PC-3 (cell line): ENCODE data around the gene TEP1. TPM values are rescaled to one million over a fixed set of nuclear protein-coding genes. Genes with fewer than 3 reads are reported as not detected.

Experiments
- ATAC-seq: fragments of 200-7000 bp; cut with Tn5 transposase; 2 replicates; pipeline ENCODE4 v1.9.1; 2020; ENCODE audit warnings: mild to moderate bottlenecking, moderate library complexity
- BruUV-seq: library from RNA; stranded (reverse); fragments of 400-500 nt; replicated peaks from 2 replicates; lab custom pipeline; 2021; lab: Mats Ljungman, UMichigan
- CTCF ChIA-PET: fragments of 300-600 bp; sonication (Branson Sonifier 250); formaldehyde crosslinking; loops from one replicate; lab custom pipeline; 2022; ENCODE audit warnings: antibody characterized with exemption; lab: Charles Lee
- POLR2A ChIA-PET: fragments of 300-600 bp; sonication (Branson Sonifier 250); formaldehyde crosslinking; loops from one replicate; lab custom pipeline; 2022; ENCODE audit warnings: antibody characterized with exemption; ENCODE audit not compliant: unreplicated experiment; lab: Charles Lee
- DNase-seq: peaks from one replicate; pipeline ENCODE4 v3.0.0-alpha.2; 2015
- H2AFZ ChIP-seq: fragments of 300-600 bp; sonication (generic); 2 replicates; pipeline ENCODE4 v1.6.0; 2016; ENCODE audit warnings: antibody characterized with exemption, low read length
- H3F3A ChIP-seq: fragments of 300-600 bp; sonication (generic); one replicate; pipeline ENCODE4 v1.6.0; 2017; ENCODE audit warnings: antibody characterized with exemption, low read length, control low read depth, mild to moderate bottlenecking; ENCODE audit not compliant: unreplicated experiment
- H3K27ac ChIP-seq: fragments of 300-600 bp; sonication (generic); 2 replicates; pipeline ENCODE4 v1.5.1; 2016; ENCODE audit warnings: mild to moderate bottlenecking, low read length
- H3K27me3 ChIP-seq: fragments of 300-600 bp; sonication (generic); 2 replicates; pipeline ENCODE4 v1.6.1; 2016; ENCODE audit warnings: low read length, mixed read lengths
- H3K36me3 ChIP-seq: fragments of 300-600 bp; sonication (generic); 2 replicates; pipeline ENCODE4 v1.6.1; 2016; ENCODE audit warnings: low read depth, mixed run types, low read length, mixed read lengths
- H3K4me1 ChIP-seq: fragments of 300-600 bp; sonication (generic); 2 replicates; pipeline ENCODE4 v1.5.1; 2016; ENCODE audit warnings: low read length; ENCODE audit not compliant: insufficient read depth
- H3K4me2 ChIP-seq: fragments of 300-600 bp; sonication (generic); 2 replicates; pipeline ENCODE4 v1.6.0; 2016; ENCODE audit warnings: low read length
- H3K4me3 ChIP-seq: fragments of 300-600 bp; sonication (generic); 2 replicates; pipeline ENCODE4 v1.5.1; 2016; ENCODE audit warnings: mild to moderate bottlenecking, low read length, mixed read lengths
- H3K79me2 ChIP-seq: fragments of 300-600 bp; sonication (generic); 2 replicates; pipeline ENCODE4 v1.6.1; 2017; ENCODE audit warnings: low read length, mixed read lengths
- H3K9ac ChIP-seq: fragments of 300-600 bp; sonication (generic); 2 replicates; pipeline ENCODE4 v1.6.0; 2016; ENCODE audit warnings: mild to moderate bottlenecking, low read length
- H3K9me2 ChIP-seq: fragments of 300-600 bp; sonication (generic); replicated peaks from 2 replicates; pipeline ENCODE4 v1.6.1; 2016; ENCODE audit warnings: mixed run types, low read length, mixed read lengths
- H3K9me3 ChIP-seq: fragments of 300-600 bp; sonication (generic); 2 replicates; pipeline ENCODE4 v1.6.1; 2016; ENCODE audit warnings: low read length, mixed read lengths
- H4K20me1 ChIP-seq: fragments of 300-600 bp; sonication (generic); 2 replicates; pipeline ENCODE4 v1.6.1; 2016; ENCODE audit warnings: low read length, mixed read lengths
- EZH2 ChIP-seq: fragments of 300-600 bp; sonication (generic); IDR thresholded peaks from one replicate; pipeline ENCODE4 v1.6.1; 2017; ENCODE audit warnings: antibody characterized with exemption, mild to moderate bottlenecking, low read length; ENCODE audit not compliant: unreplicated experiment
- EZH2phosphoT487 ChIP-seq: fragments of 300-600 bp; sonication (generic); IDR thresholded peaks from 2 replicates; pipeline ENCODE4 v1.6.1; 2018; ENCODE audit warnings: mild to moderate bottlenecking, antibody characterized with exemption, low read length, borderline replicate concordance
- intact Hi-C: fragments of 100-400 bp; cut with micrococcal nuclease; formaldehyde crosslinking; loops from 2 replicates; pipeline ENCODE4 v1.9.0; 2023
- total RNA-seq: library from RNA; depleted of rRNA; stranded (reverse); fragments of >200 nt; gene quantifications from 2 replicates; pipeline ENCODE4 v1.2.3, GENCODE V29; 2014
- TF ChIP-seq, protein P1 (sequence below): fragments of 300-600 bp; sonication (generic); conservative IDR thresholded peaks from 2 replicates; pipeline ENCODE4 v1.5.1; 2017; ENCODE audit warnings: antibody characterized with exemption, low read depth, mild to moderate bottlenecking, low read length

Gene TEP1
- total RNA-seq, 1 experiment from 2014 or later, result 8.9 TPM

- Histone ChIP-seq H3K79me2 (no peaks in the 10 kb centered on the region), H3K4me2 (no peak overlapping the region), H2AFZ (no peak overlapping the region), H3K9me3 (no peaks in the 10 kb centered on the region), H3K36me3 (no peaks in the 10 kb centered on the region), H4K20me1 (no peaks in the 10 kb centered on the region), H3K4me3 (no peak overlapping the region), H3K9me2 (no peaks in the 10 kb centered on the region), H3K4me1 (peaks cover 23% of the 10 kb centered on the region), H3F3A (peaks cover 3% of the 10 kb centered on the region), H3K9ac (no peak overlapping the region), H3K27me3 (no peaks in the 10 kb centered on the region), H3K27ac (no peak overlapping the region)
- ATAC-seq, result 0 out of 2 replicates have a peak, but pooled peaks have one; percentile 14
- no TSS peak for BruUV-seq
- DNase-seq, result peak; percentile 45
- intact Hi-C loops, result no loop called here
- TF ChIP-seq, protein P1, sequence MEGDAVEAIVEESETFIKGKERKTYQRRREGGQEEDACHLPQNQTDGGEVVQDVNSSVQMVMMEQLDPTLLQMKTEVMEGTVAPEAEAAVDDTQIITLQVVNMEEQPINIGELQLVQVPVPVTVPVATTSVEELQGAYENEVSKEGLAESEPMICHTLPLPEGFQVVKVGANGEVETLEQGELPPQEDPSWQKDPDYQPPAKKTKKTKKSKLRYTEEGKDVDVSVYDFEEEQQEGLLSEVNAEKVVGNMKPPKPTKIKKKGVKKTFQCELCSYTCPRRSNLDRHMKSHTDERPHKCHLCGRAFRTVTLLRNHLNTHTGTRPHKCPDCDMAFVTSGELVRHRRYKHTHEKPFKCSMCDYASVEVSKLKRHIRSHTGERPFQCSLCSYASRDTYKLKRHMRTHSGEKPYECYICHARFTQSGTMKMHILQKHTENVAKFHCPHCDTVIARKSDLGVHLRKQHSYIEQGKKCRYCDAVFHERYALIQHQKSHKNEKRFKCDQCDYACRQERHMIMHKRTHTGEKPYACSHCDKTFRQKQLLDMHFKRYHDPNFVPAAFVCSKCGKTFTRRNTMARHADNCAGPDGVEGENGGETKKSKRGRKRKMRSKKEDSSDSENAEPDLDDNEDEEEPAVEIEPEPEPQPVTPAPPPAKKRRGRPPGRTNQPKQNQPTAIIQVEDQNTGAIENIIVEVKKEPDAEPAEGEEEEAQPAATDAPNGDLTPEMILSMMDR, result no peak
- TF ChIP-seq EZH2phosphoT487 (no peak), EZH2 (no peak)
- POLR2A ChIA-PET, result no interaction called here
- CTCF ChIA-PET, result no interaction called here
These were observed 6.1 kb upstream of the TEP1 start for GRCh38 chr14:20419419-20419818.

DNA sequence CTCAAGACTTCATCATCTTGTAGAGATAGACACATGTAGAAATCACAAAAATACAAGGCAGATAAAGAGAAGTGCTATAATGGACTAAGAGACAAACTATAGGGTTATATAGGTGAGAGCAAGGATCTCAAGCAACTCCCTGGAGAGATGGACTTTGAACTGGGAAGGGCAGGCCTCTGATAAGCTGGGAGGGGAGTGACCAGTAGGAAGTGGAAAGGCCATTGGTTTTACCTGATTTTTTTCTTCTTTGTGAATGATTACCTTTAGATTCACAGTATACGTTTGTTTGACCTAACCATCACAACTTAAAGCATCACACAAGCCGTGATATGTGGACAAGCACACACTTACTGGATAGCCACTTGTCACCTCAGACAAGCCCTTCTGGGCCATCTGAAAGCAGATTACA is 5.2 kb upstream of the TEP1 start:
- H3K4me2 ChIP-seq, result peak overlapping the region; percentile 49
- peaks cover 32% of the 10 kb centered on the region for H3K4me1 ChIP-seq
- no peaks in the 10 kb centered on the region for H3K79me2 ChIP-seq
- TF ChIP-seq, protein P1, result no peak
- TF ChIP-seq EZH2phosphoT487, result no peak
- no peak for TF ChIP-seq EZH2
- ATAC-seq (no peak), DNase-seq (no peak)
- no peak overlapping the region for H2AFZ ChIP-seq
- BruUV-seq, result no TSS peak
- H3F3A ChIP-seq, result peaks cover 3% of the 10 kb centered on the region
- H3K4me3 ChIP-seq, result no peak overlapping the region
- no peaks in the 10 kb centered on the region for H3K36me3 ChIP-seq
- POLR2A ChIA-PET, result no interaction called here
- H3K9ac ChIP-seq, result peak overlapping the region; percentile 35; the same call in 1 of the 2 replicates
- no peaks in the 10 kb centered on the region for H3K9me2 ChIP-seq
- H3K9me3 ChIP-seq, result no peaks in the 10 kb centered on the region
- no peaks in the 10 kb centered on the region for H3K27me3 ChIP-seq
- intact Hi-C loops, result no loop called here
- H3K27ac ChIP-seq, result peak overlapping the region; percentile 87
- no peaks in the 10 kb centered on the region for H4K20me1 ChIP-seq
- CTCF ChIA-PET, result no interaction called here
